GM12892 (cell line): ENCODE measurements around the gene DCAF12L2.

ENCODE experiments used
- POLR2A ChIP-seq: IDR thresholded peaks from 2 replicates; pipeline ENCODE4 v1.6.1; 2011; ENCODE audit warnings: low read depth, low read length, control low read depth
- POLR2AphosphoS5 ChIP-seq: IDR thresholded peaks from 2 replicates; pipeline ENCODE4 v1.6.1; 2011; ENCODE audit warnings: low read depth, low read length, control low read depth
- TAF1 ChIP-seq: IDR thresholded peaks from 2 replicates; pipeline ENCODE4 v1.6.1; 2011; ENCODE audit warnings: low read depth, mild to moderate bottlenecking, control low read depth, low read length, borderline replicate concordance

DNA sequence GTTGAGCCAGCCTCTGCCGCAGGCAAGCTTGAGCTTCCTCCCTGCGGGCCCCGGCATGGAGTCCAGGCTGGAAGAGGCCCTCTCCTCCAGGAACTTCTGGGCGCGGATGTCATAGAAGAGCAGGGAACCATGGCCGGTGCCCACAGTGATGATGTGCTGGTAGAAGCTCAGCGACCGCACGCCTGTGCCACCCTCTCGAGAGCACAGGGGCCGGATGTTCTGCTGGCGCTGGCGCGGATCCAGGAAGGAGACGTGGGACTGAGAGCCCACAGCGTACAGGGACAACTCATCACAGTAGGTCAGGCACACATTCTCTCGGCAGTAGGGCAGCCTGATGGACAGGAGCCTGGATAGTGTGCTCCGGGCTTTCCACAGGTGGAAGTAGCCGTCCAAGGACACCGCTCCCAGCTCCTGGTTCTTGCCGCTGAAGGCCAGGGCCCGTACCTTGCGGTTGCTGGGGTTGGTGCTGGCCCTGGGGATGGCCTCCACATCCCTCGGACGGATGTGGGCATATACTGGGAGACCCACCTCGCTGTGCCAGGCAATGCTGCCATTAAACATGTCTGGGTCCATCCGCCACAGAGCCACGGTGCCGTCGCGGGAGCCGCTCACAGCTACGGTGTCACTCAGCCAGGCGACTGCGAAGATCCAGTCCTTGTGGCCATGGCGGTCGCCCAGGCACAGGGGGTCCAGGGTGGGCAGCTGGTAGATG is 1.2 kb downstream of the DCAF12L2 start:
- TF ChIP-seq POLR2A, result no peak
- TF ChIP-seq POLR2AphosphoS5, result no peak
- no peak for TF ChIP-seq TAF1
